ENCODE data around the gene ZBTB45.

The ZBTB45 gene

GRCh38 chr19:58519355-58520256 lies at the start of gene ZBTB45:
Gene ZBTB45, minus strand, starts transcription at chr19:58519810. Its CDS starts 2,137 bp downstream, at chr19:58517673.
- peak; percentile 94 to 97 for DNase-seq (ENCODE audit: low spot score in 2 of 2)

GRCh38 chr19:58568453-58569130 lies 49.0 kb upstream of the ZBTB45 start:
- Mint-ChIP-seq H3K36me3 (peaks cover 20% of the 10 kb centered on the region), H3K9me3 (no peaks in the 10 kb centered on the region), H3K4me1 (peaks cover 35% of the 10 kb centered on the region), H3K4me3 (no peak overlapping the region), H3K27ac (peak overlapping the region; percentile 47)
- no peak for DNase-seq (ENCODE audit: low spot score in 2 of 2)
- ATAC-seq: no peak

More at GRCh38 chr19:58519355-58520256, at the start of gene ZBTB45:
- H3K4me3 Mint-ChIP-seq: peak within 1 kb of the TSS; percentile 98
- H3K4me1 Mint-ChIP-seq: peaks cover 49% of the 10 kb centered on the region
- peak; percentile 89 for ATAC-seq
- H3K36me3 Mint-ChIP-seq: peaks cover 40% of the 10 kb centered on the region
- no peaks in the 10 kb centered on the region for H3K9me3 Mint-ChIP-seq
- peak within 1 kb of the TSS; percentile 99 for H3K27ac Mint-ChIP-seq

- DNase-seq (ENCODE audit: low spot score in 2 of 2) (no peak), ATAC-seq (no peak)
- no peak overlapping the region for H3K4me3 Mint-ChIP-seq
- H3K9me3 Mint-ChIP-seq: no peaks in the 10 kb centered on the region
- H3K36me3 Mint-ChIP-seq: peaks cover 7% of the 10 kb centered on the region
- no peak overlapping the region for H3K27ac Mint-ChIP-seq
- H3K4me1 Mint-ChIP-seq: peaks cover 30% of the 10 kb centered on the region
Measured at GRCh38 chr19:58566989-58567388, 47.4 kb upstream of the ZBTB45 start.

GRCh38 chr19:58563823-58564222 lies 44.2 kb upstream of the ZBTB45 start:
- no peak for ATAC-seq
- DNase-seq (ENCODE audit: low spot score in 2 of 2): no peak
- H3K36me3 Mint-ChIP-seq: peaks cover 18% of the 10 kb centered on the region
- H3K4me3 Mint-ChIP-seq: peak overlapping the region; percentile 75
- peaks cover 53% of the 10 kb centered on the region for H3K4me1 Mint-ChIP-seq
- no peaks in the 10 kb centered on the region for H3K9me3 Mint-ChIP-seq
- peak overlapping the region; percentile 29 for H3K27ac Mint-ChIP-seq

- Mint-ChIP-seq H3K9me3 (no peaks in the 10 kb centered on the region), H3K27ac (peak overlapping the region; percentile 29), H3K4me1 (peaks cover 48% of the 10 kb centered on the region), H3K36me3 (peaks cover 21% of the 10 kb centered on the region), H3K4me3 (peak overlapping the region; percentile 75)
- DNase-seq (ENCODE audit: low spot score in 2 of 2): no peak
- no peak for ATAC-seq
Measured at GRCh38 chr19:58563034-58563573, 43.5 kb upstream of the ZBTB45 start.

GRCh38 chr19:58562122-58563033 lies 42.8 kb upstream of the ZBTB45 start:
- H3K36me3 Mint-ChIP-seq: peaks cover 28% of the 10 kb centered on the region
- no peak for DNase-seq (ENCODE audit: low spot score in 2 of 2)
- H3K4me3 Mint-ChIP-seq: peak overlapping the region; percentile 75
- peaks cover 54% of the 10 kb centered on the region for H3K4me1 Mint-ChIP-seq
- H3K9me3 Mint-ChIP-seq: no peaks in the 10 kb centered on the region
- peak overlapping the region; percentile 34 for H3K27ac Mint-ChIP-seq
- ATAC-seq: peak; percentile 2

GRCh38 chr19:58561373-58562121 lies 41.9 kb upstream of the ZBTB45 start:
- Mint-ChIP-seq H3K36me3 (peaks cover 36% of the 10 kb centered on the region), H3K4me3 (peak overlapping the region; percentile 75), H3K27ac (peak overlapping the region; percentile 34), H3K4me1 (peaks cover 62% of the 10 kb centered on the region), H3K9me3 (no peaks in the 10 kb centered on the region)
- no peak for DNase-seq (ENCODE audit: low spot score in 2 of 2)
- no peak for ATAC-seq

GRCh38 chr19:58560921-58561320 lies 41.3 kb upstream of the ZBTB45 start:
- Mint-ChIP-seq H3K27ac (no peak overlapping the region), H3K4me1 (peaks cover 68% of the 10 kb centered on the region), H3K36me3 (peaks cover 43% of the 10 kb centered on the region), H3K9me3 (no peaks in the 10 kb centered on the region), H3K4me3 (peak overlapping the region; percentile 75)
- no peak for DNase-seq (ENCODE audit: low spot score in 2 of 2)
- no peak for ATAC-seq

GRCh38 chr19:58560007-58560887 lies 40.6 kb upstream of the ZBTB45 start:
- DNase-seq (ENCODE audit: low spot score in 2 of 2) (no peak), ATAC-seq (no peak)
- Mint-ChIP-seq H3K36me3 (peaks cover 49% of the 10 kb centered on the region), H3K4me1 (peaks cover 74% of the 10 kb centered on the region), H3K4me3 (peak overlapping the region; percentile 98), H3K9me3 (no peaks in the 10 kb centered on the region), H3K27ac (peak overlapping the region; percentile 100)

- peak; percentile 56 to 89 for DNase-seq (ENCODE audit: low spot score in 2 of 2)
- Mint-ChIP-seq H3K36me3 (peaks cover 57% of the 10 kb centered on the region), H3K4me3 (peak overlapping the region; percentile 98), H3K27ac (peak overlapping the region; percentile 100), H3K4me1 (peaks cover 82% of the 10 kb centered on the region), H3K9me3 (no peaks in the 10 kb centered on the region)
- ATAC-seq: peak; percentile 2
Measured at GRCh38 chr19:58559275-58560006, 39.8 kb upstream of the ZBTB45 start.

GRCh38 chr19:58558623-58559274 lies 39.1 kb upstream of the ZBTB45 start:
- H3K27ac Mint-ChIP-seq: peak overlapping the region; percentile 100
- peak; percentile 100 for DNase-seq (ENCODE audit: low spot score in 2 of 2)
- H3K36me3 Mint-ChIP-seq: peaks cover 64% of the 10 kb centered on the region
- H3K4me1 Mint-ChIP-seq: peaks cover 86% of the 10 kb centered on the region
- peak overlapping the region; percentile 98 for H3K4me3 Mint-ChIP-seq
- peak; percentile 79 for ATAC-seq
- H3K9me3 Mint-ChIP-seq: no peaks in the 10 kb centered on the region

- peak within 1 kb of the TSS; percentile 98 for H3K4me3 Mint-ChIP-seq
- H3K4me1 Mint-ChIP-seq: peaks cover 85% of the 10 kb centered on the region
- no peaks in the 10 kb centered on the region for H3K9me3 Mint-ChIP-seq
- H3K36me3 Mint-ChIP-seq: peaks cover 70% of the 10 kb centered on the region
- peak; percentile 18 for ATAC-seq
- peak within 1 kb of the TSS; percentile 100 for H3K27ac Mint-ChIP-seq
- peak in 1 of 2 donors; percentile 80 for DNase-seq (ENCODE audit: low spot score in 2 of 2)
Measured at GRCh38 chr19:58558066-58558622, 38.5 kb upstream of the ZBTB45 start, which contains the start of gene UBE2M. Gene UBE2M, minus strand, starts transcription at chr19:58558611. Its CDS starts 230 bp downstream, at chr19:58558381.
